Measurements from ENCODE around the gene TMEM190. TPM values are rescaled to one million over a fixed set of nuclear protein-coding genes. Genes with fewer than 3 reads are reported as not detected.
A peak's percentile ranks its signal among the peaks of the same experiment; 100 is the strongest.

The TMEM190 gene
- polyA plus RNA-seq, 1 experiment = 1.3 TPM

DNA sequence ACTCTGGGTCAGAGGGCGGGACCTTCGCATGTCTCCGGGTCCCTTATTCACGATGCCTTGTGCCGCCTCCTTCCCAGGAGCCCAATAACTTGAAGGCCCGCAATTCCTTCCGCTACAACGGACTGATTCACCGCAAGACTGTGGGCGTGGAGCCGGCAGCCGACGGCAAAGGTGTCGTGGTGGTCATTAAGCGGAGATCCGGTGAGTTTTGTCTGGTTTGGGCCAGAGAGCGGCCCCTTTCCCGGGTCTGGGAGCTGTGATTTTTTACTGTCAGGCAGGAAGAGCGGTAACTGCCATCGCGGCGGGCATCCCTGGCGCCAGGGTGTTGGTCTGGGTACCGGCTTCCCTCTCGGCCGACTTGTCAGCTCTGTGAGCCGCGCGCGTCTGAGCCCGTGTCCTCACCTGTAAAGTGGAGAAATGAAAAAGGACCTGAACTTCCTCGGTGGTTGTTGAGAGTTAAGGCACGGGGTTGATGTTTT lies 9.9 kb downstream of the TMEM190 start:
- peak overlapping the region; percentile 94 for H3K4me3 ChIP-seq (ENCODE audit: low read depth, low read length)
- H3K36me3 ChIP-seq (ENCODE audit: control insufficient read depth, insufficient read depth, low read length) = peaks cover 38% of the 10 kb centered on the region
- no peaks in the 10 kb centered on the region for H3K27me3 ChIP-seq (ENCODE audit: control insufficient read depth, insufficient read depth, low read length)
- CTCF ChIA-PET = interaction anchor here (1.0 kb wide), 1 partner anchor 17 kb away, joined by 3 read pairs; no protein-coding TSS in a partner anchor
- DNase-seq (ENCODE audit: low read depth) = no peak
- POLR2A ChIA-PET = no interaction called here
- TF ChIP-seq, protein P1, sequence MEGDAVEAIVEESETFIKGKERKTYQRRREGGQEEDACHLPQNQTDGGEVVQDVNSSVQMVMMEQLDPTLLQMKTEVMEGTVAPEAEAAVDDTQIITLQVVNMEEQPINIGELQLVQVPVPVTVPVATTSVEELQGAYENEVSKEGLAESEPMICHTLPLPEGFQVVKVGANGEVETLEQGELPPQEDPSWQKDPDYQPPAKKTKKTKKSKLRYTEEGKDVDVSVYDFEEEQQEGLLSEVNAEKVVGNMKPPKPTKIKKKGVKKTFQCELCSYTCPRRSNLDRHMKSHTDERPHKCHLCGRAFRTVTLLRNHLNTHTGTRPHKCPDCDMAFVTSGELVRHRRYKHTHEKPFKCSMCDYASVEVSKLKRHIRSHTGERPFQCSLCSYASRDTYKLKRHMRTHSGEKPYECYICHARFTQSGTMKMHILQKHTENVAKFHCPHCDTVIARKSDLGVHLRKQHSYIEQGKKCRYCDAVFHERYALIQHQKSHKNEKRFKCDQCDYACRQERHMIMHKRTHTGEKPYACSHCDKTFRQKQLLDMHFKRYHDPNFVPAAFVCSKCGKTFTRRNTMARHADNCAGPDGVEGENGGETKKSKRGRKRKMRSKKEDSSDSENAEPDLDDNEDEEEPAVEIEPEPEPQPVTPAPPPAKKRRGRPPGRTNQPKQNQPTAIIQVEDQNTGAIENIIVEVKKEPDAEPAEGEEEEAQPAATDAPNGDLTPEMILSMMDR (IDR thresholded peaks at IDR 0.05; ENCODE audit: insufficient read depth, low read depth, low read length) = no peak

DNA sequence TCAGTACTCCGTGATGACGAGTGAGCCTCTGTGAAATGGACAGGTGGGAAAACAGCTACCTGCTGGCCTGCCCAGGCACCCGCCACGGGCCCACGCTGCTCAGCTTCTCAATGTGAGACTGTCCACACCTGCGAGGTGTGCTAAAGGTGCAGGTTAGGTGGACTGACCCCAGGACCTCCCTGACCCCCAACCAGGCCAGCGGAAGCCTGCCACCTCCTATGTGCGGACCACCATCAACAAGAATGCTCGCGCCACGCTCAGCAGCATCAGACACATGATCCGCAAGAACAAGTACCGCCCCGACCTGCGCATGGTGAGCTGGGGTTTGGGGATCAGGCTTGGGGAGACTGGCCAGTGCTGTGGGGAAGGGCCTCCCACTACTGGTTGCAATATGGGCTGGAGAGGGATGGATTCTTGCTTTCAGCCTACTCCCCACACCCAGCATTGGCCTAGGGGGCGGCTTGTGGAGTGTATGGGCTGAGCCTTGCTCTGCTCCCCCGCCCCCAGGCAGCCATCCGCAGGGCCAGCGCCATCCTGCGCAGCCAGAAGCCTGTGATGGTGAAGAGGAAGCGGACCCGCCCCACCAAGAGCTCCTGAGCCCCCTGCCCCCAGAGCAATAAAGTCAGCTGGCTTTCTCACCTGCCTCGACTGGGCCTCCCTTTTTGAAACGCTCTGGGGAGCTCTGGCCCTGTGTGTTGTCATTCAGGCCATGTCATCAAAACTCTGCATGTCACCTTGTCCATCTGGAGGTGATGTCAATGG lies 11.3 kb downstream of the TMEM190 start:
- CTCF ChIA-PET = interaction anchor here (1.0 to 1.4 kb wide), 3 partner anchors 15 to 96 kb away, joined by 3 to 7 read pairs (median 5); no protein-coding TSS in a partner anchor
- POLR2A ChIA-PET = interaction anchor here (1.3 kb wide), 1 partner anchor 20 kb away, joined by 3 read pairs; the partner anchor contains the start of gene UBE2S
- TF ChIP-seq, protein P1 (IDR thresholded peaks at IDR 0.05; ENCODE audit: insufficient read depth, low read depth, low read length) = no peak
- no peaks in the 10 kb centered on the region for H3K27me3 ChIP-seq (ENCODE audit: control insufficient read depth, insufficient read depth, low read length)
- H3K36me3 ChIP-seq (ENCODE audit: control insufficient read depth, insufficient read depth, low read length) = peaks cover 38% of the 10 kb centered on the region
- DNase-seq (ENCODE audit: low read depth) = no peak
- H3K4me3 ChIP-seq (ENCODE audit: low read depth, low read length) = peak overlapping the region; percentile 94

DNA sequence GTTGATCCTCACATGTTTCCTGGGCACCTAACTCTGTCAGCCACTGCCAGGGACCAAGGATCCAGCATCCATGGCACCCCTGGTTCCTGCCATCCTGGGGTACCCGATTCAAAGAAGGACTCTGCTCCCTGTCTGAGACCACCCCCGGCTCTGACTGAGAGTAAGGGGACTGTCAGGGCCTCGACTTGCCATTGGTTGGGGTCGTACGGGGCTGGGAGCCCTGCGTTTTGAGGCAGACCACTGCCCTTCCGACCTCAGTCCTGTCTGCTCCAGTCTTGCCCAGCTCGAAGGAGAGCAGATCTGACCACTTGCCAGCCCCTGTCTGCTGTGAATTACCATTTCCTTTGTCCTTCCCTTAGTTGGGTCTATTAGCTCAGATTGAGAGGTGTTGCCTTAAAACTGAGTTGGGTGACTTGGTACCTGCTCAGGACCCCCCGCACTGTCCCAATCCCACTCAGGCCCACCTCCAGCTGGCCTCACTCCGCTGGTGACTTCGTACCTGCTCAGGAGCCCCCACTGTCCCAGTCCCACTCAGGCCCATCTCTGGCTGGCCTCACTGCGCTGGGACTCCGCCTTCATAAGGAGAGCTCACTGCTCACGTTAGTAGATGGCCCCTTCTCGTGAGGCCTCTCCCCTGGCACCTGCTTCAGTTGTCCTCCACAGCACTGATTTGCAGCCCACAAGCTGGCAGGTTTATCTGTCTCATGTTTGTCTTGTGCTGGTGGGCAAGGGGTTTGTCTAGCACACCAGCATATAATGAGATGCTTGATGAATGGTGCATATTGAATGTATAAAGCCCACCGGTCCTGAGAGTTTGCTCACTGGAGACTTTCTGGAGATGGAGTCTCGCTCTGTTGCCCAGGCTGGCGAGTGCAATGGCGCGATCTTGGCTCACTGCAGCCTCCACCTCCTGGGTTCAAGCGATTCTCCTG lies 13.0 kb downstream of the TMEM190 start:
- POLR2A ChIA-PET = interaction anchor here (1.5 kb wide), 1 partner anchor 50 kb away, joined by 5 read pairs; no protein-coding TSS in a partner anchor

DNA sequence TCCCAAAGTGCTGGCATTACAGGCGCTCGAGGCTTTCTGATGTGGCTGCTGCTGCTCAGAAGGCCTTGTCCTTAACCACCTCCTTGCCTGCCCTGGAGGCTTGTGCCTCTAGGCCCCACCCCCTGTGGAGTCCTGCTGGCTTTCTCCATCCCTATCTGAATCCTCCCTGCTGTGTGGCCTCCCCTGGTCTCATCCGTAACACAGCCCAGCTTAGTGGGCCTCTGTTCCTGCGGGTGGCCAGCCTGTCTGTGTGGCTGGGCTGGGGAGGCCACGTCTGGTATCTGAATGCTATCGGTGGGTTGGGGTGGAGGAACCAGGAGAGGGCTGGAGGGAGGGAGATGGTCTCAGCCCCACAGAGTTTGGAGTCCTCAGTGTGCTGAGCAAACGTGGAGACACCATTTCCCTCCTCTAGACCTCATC lies 13.8 kb downstream of the TMEM190 start:
- TF ChIP-seq, protein P1 (IDR thresholded peaks at IDR 0.05; ENCODE audit: insufficient read depth, low read depth, low read length) = no peak
- H3K4me3 ChIP-seq (ENCODE audit: low read depth, low read length) = no peak overlapping the region
- no peaks in the 10 kb centered on the region for H3K27me3 ChIP-seq (ENCODE audit: control insufficient read depth, insufficient read depth, low read length)
- no peak for DNase-seq (ENCODE audit: low read depth)
- CTCF ChIA-PET = interaction anchor here (0.6 to 2.9 kb wide), 5 partner anchors 13 to 230 kb away, joined by 3 to 12 read pairs (median 3); no protein-coding TSS in a partner anchor
- peaks cover 38% of the 10 kb centered on the region for H3K36me3 ChIP-seq (ENCODE audit: control insufficient read depth, insufficient read depth, low read length)
- POLR2A ChIA-PET = no interaction called here

More for the DNA sequence above, 13.0 kb downstream of the TMEM190 start:
- Histone ChIP-seq H3K27me3 (ENCODE audit: control insufficient read depth, insufficient read depth, low read length) (no peaks in the 10 kb centered on the region), H3K36me3 (ENCODE audit: control insufficient read depth, insufficient read depth, low read length) (peaks cover 38% of the 10 kb centered on the region), H3K4me3 (ENCODE audit: low read depth, low read length) (no peak overlapping the region)
- TF ChIP-seq, protein P1 (IDR thresholded peaks at IDR 0.05; ENCODE audit: insufficient read depth, low read depth, low read length) = no peak
- DNase-seq (ENCODE audit: low read depth) = no peak
- CTCF ChIA-PET = interaction anchor here (0.6 to 2.9 kb wide), 5 partner anchors 13 to 229 kb away, joined by 3 to 12 read pairs (median 3); no protein-coding TSS in a partner anchor
